ENCODE results near the gene NR1D2.

NR1D2 gene

GRCh38 chr3:23920151-23920655 lies 24.9 kb upstream of the NR1D2 start:
- H3F3A ChIP-seq (ENCODE audit: control insufficient read depth, insufficient read depth) = peaks cover 53% of the 10 kb centered on the region
- H3K9me2 ChIP-seq (replicated peaks; ENCODE audit: control insufficient read depth, low read length) = no peaks in the 10 kb centered on the region
- peaks cover 14% of the 10 kb centered on the region for H4K20me1 ChIP-seq (ENCODE audit: control insufficient read depth, insufficient read depth, low read depth, low read length)
- H3K4me1 ChIP-seq (ENCODE audit: control insufficient read depth, low read length) = peaks cover 27% of the 10 kb centered on the region
- no peak for TF ChIP-seq CTCF (IDR thresholded peaks at IDR 0.05; ENCODE audit: low read depth, low read length, poor library complexity, severe bottlenecking)
- no peak for TF ChIP-seq EZH2phosphoT487 (IDR thresholded peaks at IDR 0.05; ENCODE audit: borderline replicate concordance, low read length)
- peak overlapping the region; percentile 11; the same call in 1 of the 2 replicates for H3K27ac ChIP-seq (ENCODE audit: low read depth, low read length)
- no peaks in the 10 kb centered on the region for H3K27me3 ChIP-seq (ENCODE audit: control insufficient read depth, low read length)
- peaks cover 35% of the 10 kb centered on the region for H3K79me2 ChIP-seq (ENCODE audit: control insufficient read depth, low read length)
- H3K4me3 ChIP-seq (ENCODE audit: low read length) = peak overlapping the region; percentile 21; the same call in 1 of the 2 replicates
- H3K36me3 ChIP-seq (ENCODE audit: control insufficient read depth, low read length) = peaks cover 45% of the 10 kb centered on the region
- peak overlapping the region; percentile 92 for H3K4me2 ChIP-seq (ENCODE audit: low read length)
- no peaks in the 10 kb centered on the region for H3K9me3 ChIP-seq (ENCODE audit: control insufficient read depth, insufficient read depth, low read length)

GRCh38 chr3:23921052-23921511 lies 24.0 kb upstream of the NR1D2 start:
- Histone ChIP-seq H3K4me2 (ENCODE audit: low read length) (no peak overlapping the region), H3K36me3 (ENCODE audit: control insufficient read depth, low read length) (peaks cover 45% of the 10 kb centered on the region), H3K27me3 (ENCODE audit: control insufficient read depth, low read length) (no peaks in the 10 kb centered on the region), H3K27ac (ENCODE audit: low read depth, low read length) (no peak overlapping the region), H3K4me3 (ENCODE audit: low read length) (no peak overlapping the region), H4K20me1 (ENCODE audit: control insufficient read depth, insufficient read depth, low read depth, low read length) (peaks cover 14% of the 10 kb centered on the region), H3K79me2 (ENCODE audit: control insufficient read depth, low read length) (peaks cover 26% of the 10 kb centered on the region), H3K9me2 (replicated peaks; ENCODE audit: control insufficient read depth, low read length) (no peaks in the 10 kb centered on the region), H3K4me1 (ENCODE audit: control insufficient read depth, low read length) (peaks cover 18% of the 10 kb centered on the region), H3F3A (ENCODE audit: control insufficient read depth, insufficient read depth) (peaks cover 53% of the 10 kb centered on the region), H3K9me3 (ENCODE audit: control insufficient read depth, insufficient read depth, low read length) (no peaks in the 10 kb centered on the region)
- TF ChIP-seq EZH2phosphoT487 (IDR thresholded peaks at IDR 0.05; ENCODE audit: borderline replicate concordance, low read length) = no peak
- TF ChIP-seq CTCF (IDR thresholded peaks at IDR 0.05; ENCODE audit: low read depth, low read length, poor library complexity, severe bottlenecking) = no peak

- Histone ChIP-seq H4K20me1 (ENCODE audit: control insufficient read depth, insufficient read depth, low read depth, low read length) (peaks cover 3% of the 10 kb centered on the region; the same call in 1 of the 2 replicates), H3K4me1 (ENCODE audit: control insufficient read depth, low read length) (peaks cover 8% of the 10 kb centered on the region), H3K9me3 (ENCODE audit: control insufficient read depth, insufficient read depth, low read length) (no peaks in the 10 kb centered on the region), H3K27ac (ENCODE audit: low read depth, low read length) (no peak overlapping the region), H3K4me3 (ENCODE audit: low read length) (no peak overlapping the region), H3K27me3 (ENCODE audit: control insufficient read depth, low read length) (no peaks in the 10 kb centered on the region), H3F3A (ENCODE audit: control insufficient read depth, insufficient read depth) (peaks cover 45% of the 10 kb centered on the region), H3K79me2 (ENCODE audit: control insufficient read depth, low read length) (peaks cover 3% of the 10 kb centered on the region), H3K4me2 (ENCODE audit: low read length) (no peak overlapping the region), H3K36me3 (ENCODE audit: control insufficient read depth, low read length) (peaks cover 27% of the 10 kb centered on the region), H3K9me2 (replicated peaks; ENCODE audit: control insufficient read depth, low read length) (no peaks in the 10 kb centered on the region)
- TF ChIP-seq EZH2phosphoT487 (IDR thresholded peaks at IDR 0.05; ENCODE audit: borderline replicate concordance, low read length) (no peak), CTCF (IDR thresholded peaks at IDR 0.05; ENCODE audit: low read depth, low read length, poor library complexity, severe bottlenecking) (no peak)
These were observed 21.3 kb upstream of the NR1D2 start for GRCh38 chr3:23923786-23924185.

Data from DOHH2 (cell line).